ENCODE results near the gene KRTAP5-9. TPM values are rescaled to one million over a fixed set of nuclear protein-coding genes. Genes with fewer than 3 reads are reported as not detected.
"Not testable (repeated sequence)": the region's sequence is repeated elsewhere in the genome, so short reads cannot be mapped to it uniquely, and the experiment has no call there.

KRTAP5-9 gene
- total RNA-seq, 1 donor from 2014 or later, result 0.20 TPM

DNA sequence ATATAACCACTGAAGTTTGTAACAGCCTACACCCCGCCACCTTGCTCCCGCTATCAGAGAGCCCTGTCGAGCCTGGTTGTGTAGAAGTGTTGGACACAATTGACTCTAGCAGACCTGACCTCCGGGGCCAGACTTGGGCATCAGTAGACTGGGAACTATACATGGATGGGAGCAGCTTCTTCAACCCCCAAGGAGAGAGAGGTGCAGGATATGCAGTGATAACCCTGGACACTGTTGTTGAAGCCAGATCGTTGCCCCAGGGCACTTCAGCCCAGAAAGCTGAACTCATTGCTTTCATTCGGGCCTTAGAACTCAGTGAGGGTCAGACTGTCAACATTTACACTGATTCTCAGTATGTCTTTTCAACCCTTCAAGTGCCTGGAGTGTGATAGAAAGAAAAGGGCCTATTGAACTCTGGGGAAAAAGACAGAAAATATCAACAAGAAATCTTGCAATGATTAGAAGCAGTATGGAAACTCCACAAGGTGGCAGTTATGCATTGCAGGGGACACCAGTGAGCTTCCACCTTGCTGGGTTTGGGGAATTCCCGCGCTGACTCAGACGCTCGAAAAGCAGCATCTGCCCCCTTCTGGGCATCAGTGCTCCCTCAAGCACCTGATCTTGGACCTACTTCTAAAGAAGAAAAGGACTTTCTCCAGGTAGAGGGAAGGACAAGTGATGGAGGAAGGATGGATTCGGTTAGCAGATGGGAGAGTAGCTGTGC is 40.8 kb downstream of the KRTAP5-9 start:
- peaks cover 40% of the 10 kb centered on the region for H3K27me3 Mint-ChIP-seq (ENCODE audit: low read depth)
- not testable (repeated sequence) for H3K27ac Mint-ChIP-seq (ENCODE audit: unreplicated experiment); H3K4me3 Mint-ChIP-seq (ENCODE audit: unreplicated experiment); H3K4me1 Mint-ChIP-seq (ENCODE audit: low read depth); H3K36me3 Mint-ChIP-seq (ENCODE audit: low read depth); DNase-seq (ENCODE audit: low spot score); H3K9me3 Mint-ChIP-seq (ENCODE audit: low read depth)
- TF ChIP-seq, protein P1, sequence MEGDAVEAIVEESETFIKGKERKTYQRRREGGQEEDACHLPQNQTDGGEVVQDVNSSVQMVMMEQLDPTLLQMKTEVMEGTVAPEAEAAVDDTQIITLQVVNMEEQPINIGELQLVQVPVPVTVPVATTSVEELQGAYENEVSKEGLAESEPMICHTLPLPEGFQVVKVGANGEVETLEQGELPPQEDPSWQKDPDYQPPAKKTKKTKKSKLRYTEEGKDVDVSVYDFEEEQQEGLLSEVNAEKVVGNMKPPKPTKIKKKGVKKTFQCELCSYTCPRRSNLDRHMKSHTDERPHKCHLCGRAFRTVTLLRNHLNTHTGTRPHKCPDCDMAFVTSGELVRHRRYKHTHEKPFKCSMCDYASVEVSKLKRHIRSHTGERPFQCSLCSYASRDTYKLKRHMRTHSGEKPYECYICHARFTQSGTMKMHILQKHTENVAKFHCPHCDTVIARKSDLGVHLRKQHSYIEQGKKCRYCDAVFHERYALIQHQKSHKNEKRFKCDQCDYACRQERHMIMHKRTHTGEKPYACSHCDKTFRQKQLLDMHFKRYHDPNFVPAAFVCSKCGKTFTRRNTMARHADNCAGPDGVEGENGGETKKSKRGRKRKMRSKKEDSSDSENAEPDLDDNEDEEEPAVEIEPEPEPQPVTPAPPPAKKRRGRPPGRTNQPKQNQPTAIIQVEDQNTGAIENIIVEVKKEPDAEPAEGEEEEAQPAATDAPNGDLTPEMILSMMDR (IDR thresholded peaks at IDR 0.05), result peak; percentile 10

DNA sequence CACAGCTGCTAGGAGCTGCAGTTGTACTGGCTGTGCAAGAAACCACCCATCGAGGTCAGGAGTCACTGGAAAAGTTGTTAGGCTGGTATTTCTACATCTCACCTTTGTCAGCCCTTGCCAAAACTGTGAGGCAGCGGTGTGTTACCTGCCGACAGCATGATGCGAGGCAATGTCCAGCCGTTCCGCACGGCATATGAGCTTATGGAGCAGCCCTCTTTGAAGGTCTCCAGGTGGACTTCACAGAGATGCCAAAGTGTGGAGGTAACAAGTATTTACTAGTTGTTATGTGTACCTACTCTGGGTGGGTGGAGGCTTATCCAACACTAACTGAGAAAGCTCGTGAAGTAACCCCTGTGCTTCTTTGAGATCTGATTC is 41.3 kb downstream of the KRTAP5-9 start:
- not testable (repeated sequence) for DNase-seq (ENCODE audit: low spot score); H3K4me1 Mint-ChIP-seq (ENCODE audit: low read depth); H3K9me3 Mint-ChIP-seq (ENCODE audit: low read depth); H3K27ac Mint-ChIP-seq (ENCODE audit: unreplicated experiment); H3K36me3 Mint-ChIP-seq (ENCODE audit: low read depth); H3K4me3 Mint-ChIP-seq (ENCODE audit: unreplicated experiment)
- H3K27me3 Mint-ChIP-seq (ENCODE audit: low read depth), result peaks cover 40% of the 10 kb centered on the region

Other genes with a start within 250 kb of the KRTAP5-9 start
- gene DHCR7, start 100.0 kb upstream of the KRTAP5-9 start, total RNA-seq, result 44.4 to 58.7 TPM (median 57.5 TPM) in 3 replicates
- 38.8 to 47.5 TPM (median 41.4 TPM) in 3 replicates for gene NADSYN1, start 95.2 kb upstream of the KRTAP5-9 start, total RNA-seq
- gene KRTAP5-7, start 21.2 kb upstream of the KRTAP5-9 start, total RNA-seq, result not detected in 3 replicates
- not detected in 3 replicates for gene KRTAP5-8, start 10.4 kb upstream of the KRTAP5-9 start, total RNA-seq
- not detected in 3 replicates for gene KRTAP5-10, start 17.1 kb downstream of the KRTAP5-9 start, total RNA-seq
- gene KRTAP5-11, start 34.5 kb downstream of the KRTAP5-9 start, total RNA-seq, result not detected in 3 replicates

All from chondrocyte (in vitro differentiated cells).